Liver (tissue), 9 donors: ENCODE results near the gene SPATA13. TPM values are rescaled to one million over a fixed set of nuclear protein-coding genes. Genes with fewer than 3 reads are reported as not detected.

Experiments
- DNase-seq: peaks from one replicate; pipeline ENCODE4 v3.0.0-alpha.2; 2017; ENCODE audit warnings: low spot score
- H3K27ac ChIP-seq, 2 donors: one replicate each; pipeline ENCODE4 v1.7.0; 2013; ENCODE audit warnings: inconsistent platforms in 2 of 2, low read length in 2 of 2, control low read depth in 1 of 2, low read depth in 1 of 2, mild to moderate bottlenecking in 1 of 2
- H3K27me3 ChIP-seq, 4 donors: one replicate each; pipeline versions ENCODE4 v1.6.1 to v1.7.0; 2013; ENCODE audit warnings: low read length in 3 of 4, inconsistent platforms in 1 of 4, mild to moderate bottlenecking in 1 of 4, moderate library complexity in 1 of 4; ENCODE audit not compliant: control insufficient read depth in 4 of 4, insufficient read depth in 4 of 4
- H3K36me3 ChIP-seq, 4 donors: one replicate each; pipeline versions ENCODE4 v1.6.1 to v1.7.0; 2013; ENCODE audit warnings: low read length in 3 of 4, mild to moderate bottlenecking in 3 of 4, low read depth in 1 of 4, moderate library complexity in 1 of 4; ENCODE audit not compliant: control insufficient read depth in 4 of 4, insufficient read depth in 3 of 4
- H3K4me1 ChIP-seq, 4 donors: one replicate each; pipeline versions ENCODE4 v1.6.1 to v1.7.0; 2013; ENCODE audit warnings: low read length in 3 of 4, mild to moderate bottlenecking in 3 of 4, moderate library complexity in 1 of 4; ENCODE audit not compliant: control insufficient read depth in 4 of 4, insufficient read depth in 4 of 4
- H3K4me3 ChIP-seq, 3 donors: one replicate each; pipeline versions ENCODE4 v1.6.1 to v1.7.0; 2013; ENCODE audit warnings: low read length in 3 of 3, control low read depth in 1 of 3, low read depth in 1 of 3, mild to moderate bottlenecking in 1 of 3
- H3K9ac ChIP-seq, 2 donors: one replicate each; pipeline ENCODE4 v1.7.0; 2013; ENCODE audit warnings: low read length in 2 of 2, mild to moderate bottlenecking in 2 of 2, moderate library complexity in 2 of 2, control low read depth in 1 of 2, low read depth in 1 of 2
- H3K9me3 ChIP-seq, 4 donors: one replicate each; pipeline versions ENCODE4 v1.6.1 to v1.7.0; 2013; ENCODE audit warnings: low read length in 3 of 4; ENCODE audit not compliant: control insufficient read depth in 4 of 4
- ATF3 ChIP-seq: IDR thresholded peaks from 2 replicates; pipeline ENCODE4 v1.6.1; 2016; ENCODE audit warnings: antibody characterized with exemption
- CTCF ChIP-seq: fragments of 150-350 bp; IDR thresholded peaks from 2 replicates; pipeline ENCODE4 v1.5.1; 2017; ENCODE audit warnings: improper control_type of control experiment, low read depth, low read length; ENCODE audit not compliant: missing input control
- EGR1 ChIP-seq, 2 donors: IDR thresholded peaks; 2 replicates each; pipeline ENCODE4 v1.6.1; 2016 to 2018; ENCODE audit warnings: antibody characterized with exemption in 2 of 2, low read depth in 2 of 2
- FOXA1 ChIP-seq: IDR thresholded peaks from 2 replicates; pipeline ENCODE4 v1.6.1; 2016; ENCODE audit warnings: antibody characterized with exemption
- FOXA2 ChIP-seq: IDR thresholded peaks from 2 replicates; pipeline ENCODE4 v1.6.1; 2016; ENCODE audit warnings: antibody characterized with exemption
- GABPA ChIP-seq, 2 donors: IDR thresholded peaks in 1 of 2; conservative IDR thresholded peaks in 1 of 2; 2 replicates each; pipeline ENCODE4 v1.6.1; 2016; ENCODE audit warnings: antibody characterized with exemption in 2 of 2, mild to moderate bottlenecking in 1 of 2, moderate library complexity in 1 of 2
- HNF4A ChIP-seq, 2 donors: conservative IDR thresholded peaks; 2 replicates each; pipeline ENCODE4 v1.6.1; 2016; ENCODE audit warnings: antibody characterized with exemption in 2 of 2, mild to moderate bottlenecking in 2 of 2
- HNF4G ChIP-seq: IDR thresholded peaks from 2 replicates; pipeline ENCODE4 v1.6.1; 2016; ENCODE audit warnings: antibody characterized with exemption
- JUND ChIP-seq, 2 donors: IDR thresholded peaks; 2 replicates each; pipeline ENCODE4 v1.6.1; 2016; ENCODE audit warnings: antibody characterized with exemption in 2 of 2
- MAX ChIP-seq: IDR thresholded peaks from 2 replicates; pipeline ENCODE4 v1.6.1; 2016; ENCODE audit warnings: antibody characterized with exemption
- NR2F2 ChIP-seq: IDR thresholded peaks from 2 replicates; pipeline ENCODE4 v1.6.1; 2016; ENCODE audit warnings: antibody characterized with exemption
- RAD21 ChIP-seq, 2 donors: IDR thresholded peaks; 2 replicates each; pipeline ENCODE4 v1.6.1; 2016; ENCODE audit warnings: antibody characterized with exemption in 2 of 2, mild to moderate bottlenecking in 2 of 2
- REST ChIP-seq: IDR thresholded peaks from 2 replicates; pipeline ENCODE4 v1.6.1; 2016; ENCODE audit warnings: antibody characterized with exemption, mild to moderate bottlenecking
- RXRA ChIP-seq, 2 donors: IDR thresholded peaks; 2 replicates each; pipeline ENCODE4 v1.6.1; 2017 to 2018; ENCODE audit warnings: antibody characterized with exemption in 2 of 2, mild to moderate bottlenecking in 1 of 2
- SP1 ChIP-seq: IDR thresholded peaks from 2 replicates; pipeline ENCODE4 v1.6.1; 2018; ENCODE audit warnings: antibody characterized with exemption, mild to moderate bottlenecking
- TAF1 ChIP-seq: conservative IDR thresholded peaks from 2 replicates; pipeline ENCODE4 v1.6.1; 2016; ENCODE audit warnings: antibody characterized with exemption, mild to moderate bottlenecking
- YY1 ChIP-seq: IDR thresholded peaks from 2 replicates; pipeline ENCODE4 v1.6.1; 2016; ENCODE audit warnings: antibody characterized with exemption, mild to moderate bottlenecking
- ZBTB33 ChIP-seq: IDR thresholded peaks from 2 replicates; pipeline ENCODE4 v1.6.1; 2016; ENCODE audit warnings: antibody characterized with exemption
- WGBS: extraction: QIAGEN DNeasy Blood & Tissue Kit; methylation state at CpG from one replicate; pipeline ENCODE4 v1.1.7; 2013; 5-methylcytosine and 5-hydroxymethylcytosine counted together
- polyA plus RNA-seq, 2 donors: library from polyadenylated mRNA; stranded (reverse) in 1 of 2; unstranded in 1 of 2; fragments of 200-250 nt in 1 of 2; fragments of >200 nt in 1 of 2; fragmentation: Nextera tagmentation in 1 of 2; extraction: Ambion mirVana in 1 of 2; gene quantifications; one replicate each; pipeline versions ENCODE4 v1.2.1 to v1.2.3, GENCODE V29; 2013 to 2015
- total RNA-seq, 2 donors: library from RNA; depleted of rRNA; stranded (reverse); fragments of >200 nt; gene quantifications; one replicate each; pipeline ENCODE4 v1.2.3, GENCODE V29; 2014
- donor health status: healthy.
- donor health status: healthy.
- donor health status: healthy.
- donor health status: healthy.
- donor health status: healthy.

SPATA13 gene
- total and polyA plus RNA-seq, 4 donors: 10.0 to 57.6 (median 20.4) TPM

- H3K36me3 ChIP-seq: no peaks in the 10 kb centered on the region
- no peak for DNase-seq
- H3K9me3 ChIP-seq: no peaks in the 10 kb centered on the region
- H3K4me3 ChIP-seq: no peak overlapping the region
- no peaks in the 10 kb centered on the region for H3K27me3 ChIP-seq
- H3K27ac ChIP-seq: peak overlapping the region; percentile 88 to 91
- peaks cover 16 to 64% (median 45%) of the 10 kb centered on the region in 4 donors for H3K4me1 ChIP-seq
- 81% methylated on average over 1 of the region's 1 CpG for WGBS
- TF ChIP-seq YY1: no peak
- no peak for TF ChIP-seq SP1
- no peak for TF ChIP-seq JUND (IDR thresholded peaks at IDR 0.05)
- TF ChIP-seq ZBTB33: no peak
- no peak for TF ChIP-seq FOXA1
- no peak for TF ChIP-seq RXRA (IDR thresholded peaks at IDR 0.05)
- TF ChIP-seq ATF3: no peak
- TF ChIP-seq HNF4G: no peak
- TF ChIP-seq TAF1: no peak
- TF ChIP-seq EGR1 (IDR thresholded peaks at IDR 0.05; ENCODE audit: low read depth in 2 of 2): no peak
- no peak for TF ChIP-seq MAX
- H3K9ac ChIP-seq: no peak overlapping the region
Observed at GRCh38 chr13:24215126-24215525, 54.6 kb downstream of the SPATA13 start.

GRCh38 chr13:24215732-24216131 is 55.2 kb downstream of the SPATA13 start:
- peak overlapping the region; percentile 88 to 91 for H3K27ac ChIP-seq
- TF ChIP-seq EGR1 (IDR thresholded peaks at IDR 0.05; ENCODE audit: low read depth in 2 of 2): no peak
- peak; percentile 7 to 56 for TF ChIP-seq HNF4A (conservative IDR thresholded peaks at IDR 0.05)
- peak; percentile 54 for TF ChIP-seq REST
- TF ChIP-seq JUND (IDR thresholded peaks at IDR 0.05): peak; percentile 79 to 93
- TF ChIP-seq ATF3: no peak
- no peak for TF ChIP-seq CTCF
- no peak for TF ChIP-seq TAF1
- TF ChIP-seq HNF4G: no peak
- TF ChIP-seq MAX: peak; percentile 18
- TF ChIP-seq FOXA2: peak; percentile 58
- peak; percentile 38 to 54 for TF ChIP-seq RAD21 (IDR thresholded peaks at IDR 0.05)
- peak; percentile 63 for TF ChIP-seq YY1
- TF ChIP-seq ZBTB33: no peak
- no peak for TF ChIP-seq SP1
- TF ChIP-seq NR2F2: no peak
- TF ChIP-seq GABPA (IDR thresholded peaks at IDR 0.05 in 1 of 2, conservative IDR thresholded peaks at IDR 0.05 in 1 of 2): no peak
- TF ChIP-seq RXRA (IDR thresholded peaks at IDR 0.05): peak; percentile 9 to 82
- no peak for TF ChIP-seq FOXA1
- no peaks in the 10 kb centered on the region for H3K27me3 ChIP-seq
- peaks cover 16 to 69% (median 50%) of the 10 kb centered on the region in 4 donors for H3K4me1 ChIP-seq
- DNase-seq: no peak
- H3K9me3 ChIP-seq: no peaks in the 10 kb centered on the region
- WGBS: 32% methylated on average over 2 of the region's 2 CpGs
- H3K36me3 ChIP-seq: no peaks in the 10 kb centered on the region
- H3K9ac ChIP-seq: no peak overlapping the region
- H3K4me3 ChIP-seq: no peak overlapping the region
